Hematopoietic multipotent progenitor cell (in vitro differentiated cells): ENCODE data around the gene DIS3L. TPM values are rescaled to one million over a fixed set of nuclear protein-coding genes. Genes with fewer than 3 reads are reported as not detected.
A peak's percentile ranks its signal among the peaks of the same experiment; 100 is the strongest.

Source experiments
- small RNA-seq: library from RNA; depleted of rRNA; stranded (forward); fragments of <200 nt; gene quantifications from one replicate; pipeline ENCODE3, GENCODE V24; 2012
- total RNA-seq: library from RNA; depleted of rRNA; stranded (reverse); fragments of >200 nt; gene quantifications from one replicate; pipeline ENCODE4 v1.2.3, GENCODE V29; 2012

The DIS3L gene
- total RNA-seq, 1 donor, result 21.3 TPM

Small RNA genes within 50 kb of the gene (small RNA-seq; reads per million reads assigned to genes)
- gene RF00019 (not detected), gene SCARNA14 (29.2 reads per million, percentile 95 among the genes with 10 or more reads in this experiment)

Other genes starting within 250 kb of the DIS3L start
- 0.27 TPM for gene MEGF11, start 39.8 kb upstream of the DIS3L start, total RNA-seq
- gene TIPIN, start 63.1 kb downstream of the DIS3L start, total RNA-seq, result 4.0 TPM
- gene MAP2K1, start 93.3 kb downstream of the DIS3L start, total RNA-seq, result 12.9 TPM
- 15.6 TPM for gene SNAPC5, start 204.2 kb downstream of the DIS3L start, total RNA-seq
- gene RPL4, start 211.3 kb downstream of the DIS3L start, total RNA-seq, result 9,045 TPM
- gene ZWILCH, start 211.8 kb downstream of the DIS3L start, total RNA-seq, result 4.8 TPM